WTC11 (cell line): ENCODE measurements around the gene SEMA4F. TPM values are rescaled to one million over a fixed set of nuclear protein-coding genes. Genes with fewer than 3 reads are reported as not detected.

Experiments
- total RNA-seq: library from RNA; stranded (reverse); gene quantifications from 3 replicates; pipeline ENCODE4 v1.2.3, GENCODE V29; 2021

Gene SEMA4F
- total RNA-seq, 1 experiment from 2014 or later: 5.7 TPM

Other genes starting within 250 kb of the SEMA4F start
- gene C2orf81, start 232.6 kb upstream of the SEMA4F start, total RNA-seq: 2.9 to 3.6 TPM (median 3.3 TPM) in 3 replicates
- gene WDR54, start 232.5 kb upstream of the SEMA4F start, total RNA-seq: 55.2 to 95.7 TPM (median 89.3 TPM) in 3 replicates
- 66.6 to 80.1 TPM (median 67.7 TPM) in 3 replicates for gene RTKN, start 212.3 kb upstream of the SEMA4F start, total RNA-seq
- 15.8 to 20.2 TPM (median 17.3 TPM) in 3 replicates for gene INO80B, start 199.2 kb upstream of the SEMA4F start, total RNA-seq
- 66.0 to 86.6 TPM (median 86.0 TPM) in 3 replicates for gene WBP1, start 195.8 kb upstream of the SEMA4F start, total RNA-seq
- 63.3 to 73.7 TPM (median 67.6 TPM) in 3 replicates for gene MOGS, start 188.9 kb upstream of the SEMA4F start, total RNA-seq
- 52.1 to 62.6 TPM (median 55.0 TPM) in 3 replicates for gene MRPL53, start 181.6 kb upstream of the SEMA4F start, total RNA-seq
- gene CCDC142, start 171.2 kb upstream of the SEMA4F start, total RNA-seq: 10.0 to 14.0 TPM (median 10.4 TPM) in 3 replicates
- gene TTC31, start 171.2 kb upstream of the SEMA4F start, total RNA-seq: 32.6 to 38.3 TPM (median 36.2 TPM) in 3 replicates
- 1.0 to 1.8 TPM (median 1.8 TPM) in 3 replicates for gene LBX2, start 154.6 kb upstream of the SEMA4F start, total RNA-seq
- gene PCGF1, start 146.6 kb upstream of the SEMA4F start, total RNA-seq: 13.7 to 15.7 TPM (median 15.4 TPM) in 3 replicates
- 0.18 to 0.39 TPM (median 0.26 TPM) in 3 replicates for gene TLX2, start 139.8 kb upstream of the SEMA4F start, total RNA-seq
- gene DQX1, start 128.0 kb upstream of the SEMA4F start, total RNA-seq: 1.2 to 1.9 TPM (median 1.3 TPM) in 3 replicates
- 78.1 to 84.9 TPM (median 80.9 TPM) in 3 replicates for gene AUP1, start 124.5 kb upstream of the SEMA4F start, total RNA-seq
- gene HTRA2, start 124.3 kb upstream of the SEMA4F start, total RNA-seq: 25.6 to 30.0 TPM (median 26.8 TPM) in 3 replicates
- 21.1 to 27.2 TPM (median 23.9 TPM) in 3 replicates for gene LOXL3, start 100.3 kb upstream of the SEMA4F start, total RNA-seq
- gene DOK1, start 99.5 kb upstream of the SEMA4F start, total RNA-seq: 15.3 to 16.9 TPM (median 15.9 TPM) in 3 replicates
- gene M1AP, start 5.9 kb upstream of the SEMA4F start, total RNA-seq: 5.9 to 9.2 TPM (median 8.5 TPM) in 3 replicates
- gene HK2, start 179.9 kb downstream of the SEMA4F start, total RNA-seq: 61.6 to 74.5 TPM (median 73.9 TPM) in 3 replicates